Colon (tissue), 2 donors: ENCODE data around the gene FAM171A2.
"Not testable (repeated sequence)": the region's sequence is repeated elsewhere in the genome, so short reads cannot be mapped to it uniquely, and the experiment has no call there.

Experiments
- FAIRE-seq: peaks from 2 replicates; lab custom pipeline; 2012; peaks lifted over from hg19 to GRCh38; lab: Jason Lieb, UNC
- donor health status: control.
- donor health status: control.

The FAM171A2 gene

DNA sequence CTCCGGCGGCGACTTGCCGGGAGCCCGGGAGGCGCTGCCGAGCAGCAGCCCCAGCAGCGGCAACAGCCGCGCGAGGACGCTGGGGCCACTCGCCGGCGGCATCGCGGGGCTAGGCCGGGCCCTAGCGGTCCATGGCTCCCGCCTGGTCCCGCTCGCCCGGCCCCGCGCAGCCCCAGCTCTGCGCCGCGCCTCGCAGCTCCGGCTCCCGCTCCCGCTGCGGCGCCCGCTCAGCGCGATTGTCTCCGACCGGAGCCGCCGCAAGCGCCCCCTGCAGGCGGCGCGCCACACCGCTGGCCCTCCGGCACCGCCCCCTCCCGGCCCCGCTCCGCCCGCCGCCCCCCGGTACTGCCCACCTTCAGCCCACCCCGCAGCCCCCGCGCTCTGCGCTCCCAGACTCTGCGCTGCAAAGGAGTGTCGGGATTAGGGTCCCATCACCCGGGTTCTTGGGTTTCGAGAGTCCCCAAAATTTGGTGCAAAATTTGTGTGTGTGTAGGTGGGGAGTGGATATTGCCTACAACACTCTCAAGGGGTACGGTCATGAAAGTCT, at the start of gene FAM171A2:
TSS of gene FAM171A2 (minus strand) at position 241 of the 547 bp plus-strand sequence. CDS start at position 102, 139 bp downstream.
- no peak for FAIRE-seq

DNA sequence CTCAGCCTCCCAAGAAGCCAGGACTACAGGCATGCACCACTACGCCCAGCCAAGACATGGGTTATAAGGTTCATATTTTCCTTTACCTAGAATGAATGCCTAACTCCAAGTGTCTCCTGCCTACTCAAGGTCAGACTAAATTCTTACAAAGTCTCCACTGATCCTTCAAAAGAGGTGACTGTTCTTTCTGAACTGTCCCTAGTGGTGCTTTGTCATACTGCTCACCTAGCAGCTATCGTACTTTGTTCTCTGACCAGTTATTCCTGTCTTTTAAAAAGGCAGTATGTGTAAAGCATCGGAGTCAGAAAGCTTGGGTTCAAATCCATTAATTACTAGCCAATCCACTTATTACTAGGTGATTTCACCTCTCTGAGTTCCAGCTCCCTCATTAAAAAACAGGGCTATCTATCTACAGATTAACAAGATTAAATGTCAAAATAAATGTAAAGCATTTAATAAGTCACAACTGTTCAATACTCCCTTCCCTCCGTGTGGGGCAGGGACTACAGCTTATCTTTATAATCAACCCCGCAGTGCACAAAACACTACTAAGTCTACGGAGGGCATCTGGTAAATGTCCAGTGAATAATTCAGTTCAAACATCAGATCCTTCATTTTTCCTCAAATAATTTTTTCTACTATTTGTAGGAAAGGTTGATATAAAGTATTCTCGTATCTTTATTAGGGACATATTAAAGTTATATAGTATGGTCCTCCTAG, 45.8 kb upstream of the FAM171A2 start:
- no peak for FAIRE-seq

DNA sequence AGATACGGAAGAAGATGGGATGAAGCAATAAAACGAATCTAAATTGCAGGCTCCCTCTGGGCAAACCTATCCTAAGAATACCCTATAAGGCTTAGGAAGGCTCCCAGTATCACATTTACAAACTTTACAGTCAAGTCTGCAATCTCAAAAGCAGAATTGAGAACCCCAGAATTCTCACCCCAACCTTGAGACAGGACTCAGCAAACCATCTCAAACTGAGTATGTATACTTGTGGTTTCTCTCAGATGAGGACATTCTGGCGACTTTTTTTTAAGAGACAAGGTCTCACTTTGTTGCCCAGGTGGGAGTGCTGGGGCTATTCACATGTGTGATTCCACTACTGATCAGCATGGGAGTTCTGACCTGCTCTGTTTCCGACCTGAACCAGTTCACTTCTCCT, 45.1 kb upstream of the FAM171A2 start:
- no peak for FAIRE-seq

DNA sequence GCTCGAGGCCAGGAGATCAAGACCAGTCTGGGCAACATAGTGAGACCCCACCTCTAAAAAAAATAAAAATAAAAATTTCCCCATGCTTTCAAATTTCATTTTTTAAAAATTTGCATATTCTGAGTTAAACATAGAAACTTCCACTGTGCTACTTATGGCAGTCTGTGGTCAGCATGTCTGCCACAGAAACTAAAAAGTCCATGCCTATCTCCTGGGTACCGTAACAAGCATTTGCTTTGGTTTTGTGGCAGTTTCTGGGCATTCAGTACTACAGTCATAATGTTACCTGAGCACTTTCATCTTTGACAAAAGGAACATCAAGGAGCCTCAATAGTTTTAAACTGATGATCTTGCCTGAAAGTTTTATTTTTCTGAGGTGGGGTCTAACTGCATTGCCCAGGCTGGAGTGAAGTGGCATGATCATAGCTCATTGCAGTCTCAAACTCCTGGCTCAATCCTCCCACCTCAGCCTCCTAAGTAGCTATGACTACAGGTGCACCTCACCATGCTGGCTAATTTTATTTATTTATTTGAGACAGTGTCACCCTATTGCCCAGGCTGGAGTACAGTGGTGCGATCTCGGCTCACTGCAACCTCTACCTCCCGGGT, 39.0 kb upstream of the FAM171A2 start:
- no peak for FAIRE-seq

DNA sequence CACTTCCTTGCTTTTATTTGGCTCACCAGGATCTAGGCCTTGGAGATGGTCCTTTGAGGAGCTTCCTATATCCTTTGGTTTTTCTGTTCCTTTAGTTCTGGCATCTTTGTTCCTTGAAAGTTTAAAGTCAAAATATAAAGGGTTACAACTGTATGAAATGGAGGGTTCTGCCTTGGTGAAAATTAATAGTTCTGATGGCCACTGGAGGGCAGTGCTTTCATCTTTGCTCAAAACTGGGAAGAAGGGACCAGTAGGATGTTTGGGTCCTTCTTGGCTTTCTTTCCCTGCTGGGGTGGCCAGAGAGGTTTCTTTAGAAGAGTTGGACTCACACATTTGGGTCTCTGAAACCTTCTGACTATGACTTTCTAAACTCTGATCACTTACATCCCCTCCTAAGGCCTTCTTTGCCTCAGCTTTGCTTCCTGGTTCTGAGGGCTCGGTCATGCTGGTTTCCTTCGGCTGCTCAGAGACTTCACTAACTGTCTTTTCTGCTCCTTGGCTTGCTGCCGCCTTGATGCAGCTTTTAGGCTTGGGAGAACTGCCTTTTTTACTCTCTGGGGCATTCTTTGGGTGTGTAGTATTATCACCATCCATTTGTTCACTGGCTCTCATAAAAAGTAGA, 36.7 kb upstream of the FAM171A2 start:
- no peak for FAIRE-seq

DNA sequence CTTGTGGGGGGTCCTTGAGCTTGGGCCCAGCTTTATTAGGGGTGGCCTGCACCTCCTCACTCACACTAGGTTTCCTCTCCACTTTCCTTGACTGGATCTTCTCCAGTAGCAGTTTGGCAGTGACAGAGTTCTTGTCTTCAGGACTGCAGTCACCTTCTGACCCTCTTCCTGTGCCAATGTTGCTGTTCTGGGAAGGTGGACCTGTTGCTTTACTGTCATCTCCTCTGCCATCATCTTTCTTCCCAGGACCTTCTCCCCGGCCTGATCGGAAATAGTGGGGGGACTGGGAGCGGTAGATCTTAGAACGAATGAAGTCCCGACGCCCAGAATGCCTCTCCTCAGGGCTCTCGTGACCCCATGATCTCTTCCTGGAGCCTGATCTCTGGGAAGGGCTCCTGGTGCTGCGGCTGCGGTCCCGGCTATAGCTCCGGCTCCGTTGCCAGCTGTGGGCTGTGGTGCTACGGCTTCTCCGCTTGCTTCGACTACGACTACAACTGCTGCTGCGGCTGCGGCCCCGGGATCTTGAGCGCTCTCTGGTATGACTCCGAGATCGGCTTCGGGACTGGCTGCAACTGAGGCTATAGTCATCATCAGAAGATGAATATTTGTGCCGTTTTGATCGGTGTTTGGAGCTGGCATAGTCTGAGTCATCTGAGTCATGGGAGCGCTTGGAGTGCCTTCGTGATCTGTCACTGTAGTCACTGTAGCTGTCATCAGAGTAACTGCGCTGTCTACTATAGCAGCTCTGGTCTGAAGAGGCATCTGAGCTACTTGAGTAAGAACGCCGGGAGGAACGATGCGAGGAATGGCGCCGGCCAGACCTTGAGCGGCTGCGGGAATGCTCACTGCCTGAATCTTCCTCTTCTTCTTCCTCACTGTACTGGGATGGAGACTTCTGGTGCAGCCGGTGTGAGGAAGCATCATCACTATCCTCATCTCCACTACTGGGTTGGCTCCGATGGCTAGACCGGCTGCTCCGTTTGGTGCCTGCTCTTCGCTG, 35.3 kb upstream of the FAM171A2 start:
- FAIRE-seq, result no peak

DNA sequence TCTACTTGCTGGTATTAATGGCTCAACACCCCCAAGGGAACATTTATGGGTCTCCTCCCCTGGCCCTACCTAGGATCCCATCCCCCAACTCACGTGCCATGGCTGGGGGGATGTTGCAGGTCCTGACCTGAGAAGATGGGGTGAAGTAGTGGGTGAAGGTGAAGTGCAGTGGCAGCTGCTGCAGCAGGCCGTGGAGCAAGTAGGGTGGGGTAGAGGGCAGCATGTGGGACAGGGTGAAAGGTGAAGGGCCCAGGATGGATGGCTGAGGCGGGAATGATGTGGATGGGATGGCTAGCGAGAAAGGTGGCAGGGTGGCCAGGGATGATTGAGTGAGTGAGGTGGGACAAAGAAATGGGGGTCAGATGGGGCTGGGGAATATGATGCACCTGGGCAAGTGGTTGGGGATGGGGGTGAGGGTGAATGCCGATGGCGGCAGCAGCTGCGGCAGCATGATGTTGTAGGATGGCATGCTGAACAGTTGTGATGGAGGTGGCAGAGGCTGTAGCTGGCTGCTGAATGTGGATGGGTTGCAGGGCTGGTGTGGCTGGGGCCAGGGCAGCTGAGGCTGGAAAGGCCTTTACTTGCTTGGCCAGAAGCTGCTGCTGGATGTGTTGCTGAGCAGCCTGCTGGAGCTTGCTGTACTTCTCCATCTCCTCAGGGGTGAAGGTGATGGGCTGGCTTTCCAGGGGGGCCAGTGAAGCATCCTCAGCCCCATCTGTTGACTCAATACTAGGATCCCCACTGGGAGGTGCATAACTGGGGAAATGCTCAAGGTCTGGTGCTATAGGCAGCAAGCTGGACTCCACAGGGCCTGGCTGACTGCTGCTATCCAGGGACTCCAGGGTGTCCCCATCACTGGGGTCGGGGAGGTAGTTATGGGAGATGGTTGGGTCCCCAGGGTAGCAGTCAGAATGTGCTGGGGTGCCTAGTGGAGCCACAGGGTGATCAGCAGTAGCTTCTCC, 34.1 kb upstream of the FAM171A2 start:
- no peak for FAIRE-seq

DNA sequence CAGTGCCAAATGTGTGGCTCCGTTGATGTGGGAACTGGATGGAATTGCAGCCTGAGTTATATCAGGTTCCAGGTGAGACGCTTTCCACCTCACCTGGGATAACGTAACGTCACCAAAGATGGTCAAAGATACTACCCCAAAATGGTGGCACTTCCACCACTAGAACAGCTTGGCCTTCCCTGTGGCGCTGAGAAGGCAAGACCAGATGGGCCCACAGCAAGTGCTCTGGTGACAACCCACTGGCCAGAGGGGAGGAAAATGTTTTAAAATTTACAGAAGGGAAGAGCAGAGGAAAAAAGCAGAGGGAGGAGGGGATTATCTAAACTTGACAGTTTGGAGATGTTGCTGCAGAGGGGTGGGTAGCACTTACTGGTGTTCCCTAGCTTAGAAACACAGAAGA, 33.3 kb upstream of the FAM171A2 start:
- no peak for FAIRE-seq

DNA sequence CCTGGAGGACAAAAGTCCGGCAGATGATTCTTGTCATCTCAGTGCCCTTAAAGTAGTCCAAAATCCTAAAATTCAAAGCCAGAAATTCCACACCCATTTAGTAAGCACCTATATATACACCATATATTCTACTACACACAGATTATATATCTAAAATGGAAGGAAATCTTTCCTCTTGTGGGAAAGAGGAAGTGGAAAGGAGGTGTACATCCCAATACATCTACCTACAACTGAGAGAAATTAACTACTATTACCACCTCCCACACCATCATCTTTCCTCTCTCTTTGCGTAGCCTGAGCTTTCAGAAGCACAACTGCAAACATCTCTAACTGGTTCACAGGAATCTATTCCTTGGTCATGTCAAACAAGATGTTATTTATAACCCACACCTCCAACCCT, 31.2 kb upstream of the FAM171A2 start:
- no peak for FAIRE-seq

DNA sequence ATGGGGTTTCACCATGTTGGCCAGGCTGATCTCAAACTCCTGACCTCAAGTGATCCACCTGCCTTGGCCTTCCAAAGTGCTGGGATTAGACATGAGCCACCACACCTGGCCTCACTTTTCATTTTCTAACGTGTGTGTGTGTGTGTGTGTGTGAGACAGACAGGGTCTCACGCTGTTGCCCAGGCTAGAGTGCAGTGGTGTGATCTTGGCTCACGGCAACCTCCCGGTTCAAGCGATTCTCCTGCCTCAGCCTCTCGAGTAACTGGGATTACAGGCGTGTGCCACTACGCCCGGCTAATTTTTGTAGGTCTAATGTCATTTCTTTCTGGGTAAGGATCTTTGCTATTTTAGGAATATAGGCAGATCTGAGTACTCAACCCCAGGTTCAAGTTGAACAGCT, 30.5 kb upstream of the FAM171A2 start:
- not testable (repeated sequence) for FAIRE-seq

DNA sequence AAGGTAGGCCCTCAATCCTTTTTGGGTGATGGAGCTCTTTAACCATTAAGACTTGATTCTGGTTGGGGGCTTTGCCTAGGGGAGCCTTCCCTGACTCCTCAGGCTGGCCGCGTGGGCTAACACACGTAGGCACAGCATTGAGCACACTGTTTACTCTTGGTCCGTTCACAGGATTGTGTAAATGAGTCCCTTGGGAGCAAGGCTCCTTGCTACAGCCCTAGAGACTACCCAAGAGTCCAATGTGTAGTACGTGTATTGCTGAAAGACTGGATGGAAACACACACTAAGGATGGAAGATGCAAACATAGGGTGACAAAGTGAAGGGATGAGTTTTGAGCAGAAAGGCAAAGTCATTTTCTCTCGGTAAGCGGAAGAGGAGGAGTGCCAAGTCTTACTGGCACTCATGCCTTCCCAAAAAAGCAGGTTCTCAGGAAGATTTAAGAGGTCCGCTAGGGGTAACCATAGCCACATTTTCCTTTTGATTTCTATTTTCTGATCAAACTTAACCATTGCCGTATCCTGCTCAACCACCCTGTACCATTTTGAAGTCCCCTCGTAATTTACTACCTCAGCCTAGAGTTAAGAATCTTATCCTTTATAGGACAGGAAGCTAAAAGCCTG, 26.7 kb upstream of the FAM171A2 start:
- no peak for FAIRE-seq

DNA sequence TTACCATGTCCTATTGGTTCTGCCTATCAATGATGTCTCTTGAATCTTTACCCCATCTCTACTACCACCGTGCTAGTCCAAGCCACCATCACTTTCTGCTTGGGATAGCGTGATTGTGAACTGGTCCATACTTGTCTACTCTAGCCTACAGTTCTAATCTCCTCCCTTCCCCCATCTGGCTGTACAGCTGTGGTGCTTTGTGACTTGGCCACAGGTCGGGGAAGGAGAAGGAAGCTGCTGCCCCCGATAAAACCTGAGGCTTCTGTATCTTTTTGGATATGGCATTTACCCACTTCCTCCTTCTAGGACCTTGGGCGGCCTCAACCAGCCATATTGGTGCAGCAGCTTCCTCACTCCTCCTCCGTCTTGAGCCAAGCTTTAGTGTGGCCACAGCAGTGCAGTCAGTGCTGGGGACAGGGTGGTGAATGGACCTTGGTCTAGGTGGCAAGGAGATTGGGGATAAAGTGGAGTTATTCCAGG, 26.1 kb upstream of the FAM171A2 start:
- no peak for FAIRE-seq

DNA sequence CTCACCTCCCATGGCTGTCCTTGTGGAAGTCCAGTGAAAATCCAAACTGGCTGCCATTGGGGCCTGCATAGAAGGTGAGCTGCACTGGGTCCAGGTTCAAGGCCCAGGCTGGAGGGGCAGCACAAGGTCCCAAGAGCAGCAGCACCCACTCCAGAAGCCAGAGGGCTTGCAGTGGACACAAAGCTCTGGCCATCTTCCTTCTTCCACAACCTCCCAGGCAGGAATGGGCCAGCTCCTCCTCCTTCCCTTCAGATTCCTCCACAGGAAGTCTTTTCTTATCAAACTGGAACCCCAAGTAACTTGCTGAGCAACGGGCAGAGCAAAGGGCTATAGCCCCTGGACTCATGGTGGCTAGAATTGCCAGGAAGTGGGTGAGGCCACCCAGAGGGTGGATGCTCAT, 25.6 kb upstream of the FAM171A2 start, which contains the start of gene ITGA2B:
TSS of gene ITGA2B (minus strand) at position 369 of the 400 bp plus-strand sequence. CDS start at position 193, 176 bp downstream.
- no peak for FAIRE-seq

DNA sequence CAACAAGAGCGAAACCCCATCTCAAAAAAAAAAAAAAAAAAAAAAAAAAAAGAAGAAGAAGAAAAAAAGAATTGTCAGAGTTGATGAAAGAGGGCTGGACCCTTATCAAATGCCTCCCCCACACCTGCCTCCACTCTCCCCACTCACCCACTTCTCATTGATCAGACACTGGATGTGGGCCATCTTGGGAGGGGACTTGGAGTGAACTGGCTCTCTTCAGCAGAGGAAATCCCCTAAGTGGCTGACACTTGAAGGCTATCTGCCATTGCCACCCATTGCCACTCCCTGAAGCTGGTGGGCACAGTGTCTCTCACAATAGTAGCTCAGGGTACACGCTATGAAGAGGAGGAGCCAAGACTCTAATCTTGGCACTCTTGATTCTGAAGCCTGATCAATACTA, 24.2 kb upstream of the FAM171A2 start:
- no peak for FAIRE-seq

DNA sequence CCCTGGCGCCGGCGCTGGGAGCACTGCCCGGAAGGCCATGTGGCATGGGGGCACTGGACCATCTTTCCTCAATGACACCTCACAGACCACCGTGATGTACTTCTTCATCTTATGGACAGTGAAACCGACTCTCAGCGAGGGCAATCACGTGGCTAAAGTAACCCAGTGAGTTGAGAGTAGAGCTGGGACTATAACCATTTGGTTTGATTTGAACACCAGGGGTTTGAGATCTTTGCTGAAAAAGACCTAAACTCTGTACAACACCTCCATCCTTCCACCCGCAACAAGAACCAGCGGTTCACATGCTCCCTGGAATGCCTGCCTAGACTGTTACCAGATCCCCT, 22.5 kb upstream of the FAM171A2 start:
- no peak for FAIRE-seq

DNA sequence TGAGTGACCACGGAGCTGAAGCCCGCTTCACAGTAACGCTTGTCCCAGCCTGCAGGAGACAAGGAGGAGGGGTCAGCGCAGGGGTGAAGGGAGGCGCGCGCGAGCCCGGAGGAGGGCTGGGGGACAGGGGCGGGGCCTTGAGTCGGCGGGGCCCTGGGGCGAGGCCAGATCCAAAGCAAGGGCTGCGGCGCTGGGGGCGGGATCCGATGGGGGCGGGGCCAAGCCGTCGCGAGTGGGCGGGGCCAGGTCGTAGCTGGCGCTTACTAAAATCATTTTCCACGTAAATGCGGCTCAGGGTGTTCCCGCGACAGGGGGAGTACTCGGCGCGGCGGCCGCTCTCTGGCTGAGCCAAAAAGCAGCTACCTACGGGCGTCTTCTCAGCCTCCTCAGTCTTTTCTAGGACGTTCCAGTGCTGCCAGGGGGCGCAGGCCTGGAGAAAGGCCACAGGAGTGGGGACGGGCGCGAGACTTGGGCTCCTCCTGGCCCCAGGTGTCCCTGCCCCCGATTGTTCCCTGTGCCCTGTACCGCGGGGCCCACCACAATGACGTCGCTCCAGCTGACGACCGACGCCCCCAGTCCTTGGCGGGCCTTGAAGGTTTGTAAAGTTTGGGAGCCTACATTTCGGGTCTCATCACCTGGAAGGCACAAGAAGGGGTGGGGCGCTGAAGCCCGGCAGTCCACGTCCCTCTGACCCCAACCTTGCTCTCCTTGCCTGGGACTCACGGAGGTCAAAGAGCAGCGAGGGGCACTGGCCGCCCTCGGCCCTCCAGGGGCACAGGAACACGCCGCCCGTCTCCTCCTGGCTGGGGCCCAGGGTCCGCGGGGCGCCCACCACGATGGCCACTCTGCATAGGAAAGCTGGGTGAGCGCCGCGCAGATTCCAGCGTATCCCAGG, 21.9 kb upstream of the FAM171A2 start:
- no peak for FAIRE-seq

DNA sequence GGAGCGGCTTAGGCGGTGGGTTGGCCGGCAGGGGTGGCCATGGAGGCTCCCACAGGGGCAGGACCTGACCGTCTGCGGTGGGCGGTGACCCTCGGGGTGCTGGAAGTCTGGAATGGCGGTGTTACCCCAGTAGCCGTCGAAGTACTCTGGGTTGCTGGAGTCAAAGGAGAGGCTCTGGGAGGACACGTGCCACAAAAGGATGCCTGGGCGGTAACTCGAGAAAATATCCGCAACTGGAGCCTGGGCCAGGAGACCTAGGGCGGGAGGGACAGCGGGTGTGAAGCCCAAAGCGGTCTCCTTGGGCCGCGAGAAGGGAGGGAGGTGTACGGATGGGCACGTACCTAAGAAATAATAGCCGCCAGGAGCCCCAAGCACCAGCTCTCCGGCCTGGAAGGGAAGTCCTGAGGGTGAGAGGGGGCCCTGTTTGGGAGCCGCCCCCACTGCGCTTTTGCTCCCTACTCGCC, 21.2 kb upstream of the FAM171A2 start:
- FAIRE-seq, result no peak

DNA sequence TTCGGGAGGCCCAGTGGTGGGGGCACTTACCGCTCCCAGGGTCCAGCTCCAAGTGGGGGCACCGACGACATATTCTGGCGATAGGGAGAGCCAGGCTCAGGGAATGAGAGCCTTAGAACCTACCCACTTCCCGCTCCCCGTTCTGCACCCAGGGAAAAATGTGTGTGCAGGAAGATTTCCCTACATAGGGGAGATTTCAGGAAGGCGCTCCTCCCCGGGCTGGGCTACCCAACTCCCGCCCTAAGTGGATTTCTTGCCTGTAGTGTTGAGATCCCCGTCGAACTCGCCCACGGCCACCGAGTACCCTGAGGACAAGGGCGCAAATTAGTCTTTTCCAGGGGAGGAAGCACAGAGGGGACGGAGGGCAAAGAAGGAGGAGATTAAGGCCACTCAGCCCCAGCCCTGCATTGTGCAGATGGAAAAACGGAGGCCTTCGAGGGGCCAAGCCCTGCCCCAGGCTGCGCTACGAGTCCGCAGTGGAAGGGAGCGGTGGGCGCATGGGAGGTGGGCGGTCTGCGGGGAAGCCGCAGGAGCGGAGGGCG, 20.7 kb upstream of the FAM171A2 start:
- FAIRE-seq, result no peak

DNA sequence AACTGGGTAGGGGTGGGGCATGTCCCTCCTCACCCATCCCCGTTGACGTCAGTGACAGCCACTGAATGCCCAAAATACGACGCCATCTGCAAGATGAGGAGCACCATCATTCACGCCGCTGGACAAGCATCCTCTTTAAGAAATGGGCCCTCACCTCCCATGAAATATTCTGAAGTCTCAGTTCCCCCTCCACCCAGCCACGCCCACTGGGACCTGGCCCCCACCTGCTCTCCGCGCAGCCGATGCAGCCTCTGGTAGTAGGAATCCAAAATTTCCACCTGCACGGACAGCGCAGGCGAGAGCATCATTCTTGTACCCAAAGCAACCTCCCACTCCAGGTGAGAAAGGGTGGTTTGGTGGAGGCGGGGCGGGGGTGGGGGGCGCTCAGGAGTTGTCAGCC, 20.2 kb upstream of the FAM171A2 start:
- no peak for FAIRE-seq
